CD4-positive, CD25-positive, alpha-beta regulatory T cell (primary cell): Measurements from ENCODE around the gene SSC5D. TPM values are rescaled to one million over a fixed set of nuclear protein-coding genes. Genes with fewer than 3 reads are reported as not detected.
A peak's percentile ranks its signal among the peaks of the same experiment; 100 is the strongest.

Source experiments
- ATAC-seq, 2 donors: fragments of 150-1000 bp; cut with Tn5 transposase; one replicate each; pipeline ENCODE4 v1.10.0; 2021; ENCODE audit warnings: low read depth in 2 of 2, moderate number of reproducible peaks in 2 of 2, moderate library complexity in 1 of 2
- DNase-seq, 3 donors: peaks; one replicate each; pipeline versions ENCODE4 v3.0.0 to v3.0.0-alpha.2; 2012 to 2022; ENCODE audit warnings: mixed read lengths in 1 of 3
- H3K27ac ChIP-seq: one replicate; pipeline ENCODE4 v1.7.0; 2013; ENCODE audit warnings: mild to moderate bottlenecking, low read length; ENCODE audit not compliant: insufficient read depth, poor library complexity, severe bottlenecking
- H3K27me3 ChIP-seq: one replicate; pipeline ENCODE4 v1.7.0; 2013; ENCODE audit warnings: low read length; ENCODE audit not compliant: control insufficient read depth, insufficient read depth
- H3K36me3 ChIP-seq: one replicate; pipeline ENCODE4 v1.7.0; 2013; ENCODE audit warnings: mild to moderate bottlenecking, low read length, moderate library complexity; ENCODE audit not compliant: control insufficient read depth, insufficient read depth
- H3K4me1 ChIP-seq: 2 replicates; pipeline ENCODE4 v1.7.0; 2013; ENCODE audit warnings: mild to moderate bottlenecking, low read length; ENCODE audit not compliant: insufficient read depth, control insufficient read depth, poor library complexity, severe bottlenecking
- H3K4me3 ChIP-seq: one replicate; pipeline ENCODE4 v1.7.0; 2013; ENCODE audit warnings: low read depth, mild to moderate bottlenecking, low read length, moderate library complexity
- H3K9me3 ChIP-seq, 2 experiments: 1 replicate in 1 of 2; 2 replicates in 1 of 2; pipeline ENCODE4 v1.7.0; 2013; ENCODE audit warnings: low read length in 2 of 2, mild to moderate bottlenecking in 1 of 2, moderate library complexity in 1 of 2; ENCODE audit not compliant: control insufficient read depth in 2 of 2
- H3K27ac Mint-ChIP-seq, 3 donors: one replicate each; pipeline ENCODE4 v1.8.0; 2020 to 2022; ENCODE audit warnings: mild to moderate bottlenecking in 3 of 3, mixed read lengths in 3 of 3, moderate library complexity in 2 of 3
- H3K27me3 Mint-ChIP-seq: one replicate; pipeline ENCODE4 v1.8.0; 2022; ENCODE audit warnings: mild to moderate bottlenecking, mixed read lengths
- H3K36me3 Mint-ChIP-seq: one replicate; pipeline ENCODE4 v1.8.0; 2020; ENCODE audit warnings: mixed read lengths
- H3K4me1 Mint-ChIP-seq, 4 donors: one replicate each; pipeline ENCODE4 v1.8.0; 2020 to 2022; ENCODE audit warnings: mixed read lengths in 4 of 4, mild to moderate bottlenecking in 1 of 4
- H3K4me3 Mint-ChIP-seq, 4 donors: one replicate each; pipeline ENCODE4 v1.8.0; 2020 to 2022; ENCODE audit warnings: mild to moderate bottlenecking in 4 of 4, mixed read lengths in 4 of 4, moderate library complexity in 3 of 4
- H3K9me3 Mint-ChIP-seq, 7 donors: one replicate each; pipeline ENCODE4 v1.8.0; 2020 to 2022; ENCODE audit warnings: mixed read lengths in 7 of 7, mild to moderate bottlenecking in 3 of 7, moderate library complexity in 2 of 7
- polyA plus RNA-seq, 4 donors: library from polyadenylated mRNA; unstranded; fragments of 300-500 nt; fragmentation: Illumina TruSeq; gene quantifications; one replicate each; pipeline ENCODE4 v1.2.3, GENCODE V29; 2021
- total RNA-seq: library from RNA; stranded (reverse); gene quantifications from one replicate; pipeline ENCODE4 v1.2.3, GENCODE V29; 2022

Gene SSC5D
- total and polyA plus RNA-seq, 5 donors from 2014 or later, result 0.27 TPM; not detected in 4

DNA sequence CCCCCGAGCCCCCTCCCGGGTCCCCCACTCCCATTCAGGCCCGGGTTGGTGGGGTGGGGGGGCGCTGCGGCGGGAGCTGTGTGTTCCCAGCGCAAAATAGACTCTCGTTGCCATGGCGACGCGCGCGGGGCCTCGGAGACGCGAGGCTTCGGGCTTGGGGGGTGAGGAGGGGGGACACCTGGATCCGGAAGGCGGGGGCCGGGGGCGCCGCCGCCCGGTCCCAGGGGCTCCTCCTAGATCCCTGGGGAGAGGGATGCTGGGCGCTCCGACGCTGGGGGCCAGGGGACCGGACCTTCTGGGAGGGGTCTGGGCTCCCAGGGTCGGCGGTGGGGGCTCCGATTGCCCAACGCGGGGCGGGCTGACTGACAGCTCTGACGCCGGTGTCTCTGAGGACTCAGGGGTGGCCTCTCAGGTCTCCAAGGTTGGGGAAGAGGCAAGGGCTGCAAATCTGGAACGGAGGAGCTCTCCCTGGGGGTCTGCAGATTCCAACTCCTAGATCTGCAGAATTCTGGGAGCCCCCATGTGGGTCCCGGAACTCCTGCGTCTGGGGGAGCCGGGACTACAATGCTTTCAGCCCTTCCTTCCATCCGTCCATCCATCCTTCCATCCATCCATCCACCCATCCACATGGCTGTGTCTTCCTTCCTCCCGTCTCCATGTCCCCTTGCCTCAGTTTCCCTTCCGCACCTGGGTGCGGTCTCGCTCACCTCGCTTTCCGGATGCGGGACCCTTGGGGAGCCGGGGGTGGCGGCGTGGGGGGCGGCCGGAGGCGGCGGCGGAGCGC, 36.1 kb upstream of the SSC5D start:
- DNase-seq (peak in 1 of 3 donors; percentile 23), ATAC-seq (no peak)
- Mint-ChIP-seq H3K9me3 (peaks cover 0 to 2% (median 0%) of the 10 kb centered on the region in 7 donors), H3K27ac (no peak overlapping the region), H3K27me3 (peaks cover 27% of the 10 kb centered on the region), H3K4me3 (peak overlapping the region in 3 of 4 donors; percentile 27 to 70 (median 35)), H3K4me1 (peaks cover 0 to 17% (median 9%) of the 10 kb centered on the region in 4 donors), H3K36me3 (peaks cover 12% of the 10 kb centered on the region)
- H3K4me3 ChIP-seq, result no peak overlapping the region
- peaks cover 2% of the 10 kb centered on the region for H3K27me3 ChIP-seq
- no peaks in the 10 kb centered on the region for H3K36me3 ChIP-seq
- H3K9me3 ChIP-seq, result no peaks in the 10 kb centered on the region
- H3K4me1 ChIP-seq, result peaks cover 16% of the 10 kb centered on the region
- no peak overlapping the region for H3K27ac ChIP-seq

- Histone ChIP-seq H3K4me1 (peaks cover 16% of the 10 kb centered on the region), H3K27ac (no peak overlapping the region), H3K27me3 (peaks cover 2% of the 10 kb centered on the region), H3K9me3 (no peaks in the 10 kb centered on the region), H3K4me3 (no peak overlapping the region), H3K36me3 (no peaks in the 10 kb centered on the region)
- Mint-ChIP-seq H3K4me1 (peaks cover 0 to 17% (median 9%) of the 10 kb centered on the region in 4 donors), H3K27me3 (peaks cover 27% of the 10 kb centered on the region), H3K9me3 (peaks cover 0 to 2% (median 0%) of the 10 kb centered on the region in 7 donors), H3K27ac (no peak overlapping the region), H3K36me3 (peaks cover 12% of the 10 kb centered on the region), H3K4me3 (peak overlapping the region in 1 of 4 donors; percentile 21)
- DNase-seq, result peak in 2 of 3 donors; percentile 12 to 52
- ATAC-seq, result no peak
These were observed 35.4 kb upstream of the SSC5D start for GRCh38 chr19:55452749-55453346.

DNA sequence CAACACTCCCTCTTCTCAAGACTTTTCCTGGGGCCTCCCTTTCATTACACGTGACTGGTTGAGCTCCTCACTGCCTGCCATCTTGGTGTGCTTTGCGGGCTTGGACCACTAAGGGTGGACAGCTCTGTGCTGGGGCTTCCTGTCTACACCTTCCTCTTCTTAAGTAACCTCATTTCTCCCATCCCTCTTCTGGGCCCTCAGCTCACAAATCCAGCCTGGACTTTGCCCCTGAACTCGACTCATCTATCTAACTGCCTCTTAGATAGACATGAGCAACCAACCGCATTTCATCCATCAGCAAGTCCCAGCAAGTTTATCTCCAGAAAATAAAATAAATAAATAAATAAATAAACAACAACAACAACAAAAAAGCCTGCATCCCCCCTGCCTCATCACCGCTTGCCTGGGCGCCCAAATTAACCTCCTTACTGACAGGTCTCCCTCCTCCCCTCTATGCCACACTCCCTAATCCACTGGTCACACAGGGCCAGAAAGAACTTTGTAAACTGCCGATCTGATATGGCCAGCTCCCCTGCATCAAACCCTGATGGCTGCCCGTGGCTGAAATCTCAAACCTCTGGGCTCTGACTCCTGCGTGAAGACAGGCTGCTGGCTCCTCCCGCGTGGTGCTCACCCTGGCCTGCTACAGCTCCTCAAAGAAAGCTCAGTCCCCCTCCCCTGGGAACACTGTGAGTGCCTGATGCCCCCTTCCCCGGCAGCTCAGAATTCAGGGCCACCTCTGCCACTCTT, 34.5 kb upstream of the SSC5D start:
- H3K9me3 ChIP-seq, result no peaks in the 10 kb centered on the region
- peaks cover 0 to 2% (median 0%) of the 10 kb centered on the region in 7 donors for H3K9me3 Mint-ChIP-seq
- H3K4me1 ChIP-seq, result peaks cover 16% of the 10 kb centered on the region
- H3K4me3 Mint-ChIP-seq, result peak overlapping the region in 3 of 4 donors; percentile 23 to 66 (median 39)
- ATAC-seq (no peak), DNase-seq (no peak)
- H3K27ac Mint-ChIP-seq, result no peak overlapping the region
- H3K27me3 ChIP-seq, result peaks cover 2% of the 10 kb centered on the region
- no peak overlapping the region for H3K4me3 ChIP-seq
- no peak overlapping the region for H3K27ac ChIP-seq
- no peaks in the 10 kb centered on the region for H3K36me3 ChIP-seq
- peaks cover 0 to 17% (median 9%) of the 10 kb centered on the region in 4 donors for H3K4me1 Mint-ChIP-seq
- peaks cover 12% of the 10 kb centered on the region for H3K36me3 Mint-ChIP-seq
- peaks cover 27% of the 10 kb centered on the region for H3K27me3 Mint-ChIP-seq

DNA sequence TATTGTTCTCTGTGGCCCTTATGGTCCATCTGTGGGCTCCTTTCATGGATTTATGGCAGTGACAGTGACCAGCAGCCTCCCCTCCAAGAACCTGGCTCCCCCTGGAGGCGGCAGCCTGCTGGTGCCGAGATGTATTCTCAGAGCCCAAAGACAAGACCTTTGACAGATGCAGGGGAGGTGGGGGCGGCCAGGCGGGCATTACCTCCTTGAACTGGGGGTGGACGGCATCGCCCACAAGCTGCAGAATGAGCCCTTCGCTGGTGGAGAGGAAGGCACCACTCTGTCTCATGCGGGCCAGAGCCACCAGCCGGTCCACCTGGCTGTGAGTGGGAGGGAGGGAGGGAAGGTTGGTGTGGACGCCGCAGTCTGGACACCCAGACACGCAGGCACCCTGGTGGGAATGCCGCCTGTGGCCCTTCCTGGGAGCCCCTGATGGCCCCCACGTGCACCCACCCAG, 33.4 kb upstream of the SSC5D start:
- H3K27ac Mint-ChIP-seq, result no peak overlapping the region
- Histone ChIP-seq H3K4me3 (no peak overlapping the region), H3K4me1 (peaks cover 16% of the 10 kb centered on the region), H3K27me3 (peaks cover 2% of the 10 kb centered on the region), H3K9me3 (no peaks in the 10 kb centered on the region), H3K36me3 (no peaks in the 10 kb centered on the region), H3K27ac (no peak overlapping the region)
- peaks cover 12% of the 10 kb centered on the region for H3K36me3 Mint-ChIP-seq
- DNase-seq, result peak; percentile 21 to 56 (median 27)
- H3K27me3 Mint-ChIP-seq, result peaks cover 27% of the 10 kb centered on the region
- ATAC-seq, result peak in 1 of 2 donors; percentile 27
- peaks cover 0 to 19% (median 9%) of the 10 kb centered on the region in 4 donors for H3K4me1 Mint-ChIP-seq
- peaks cover 0 to 2% (median 0%) of the 10 kb centered on the region in 7 donors for H3K9me3 Mint-ChIP-seq
- H3K4me3 Mint-ChIP-seq, result no peak overlapping the region

- Histone ChIP-seq H3K27me3 (peaks cover 2% of the 10 kb centered on the region), H3K4me3 (no peak overlapping the region), H3K9me3 (no peaks in the 10 kb centered on the region), H3K4me1 (peaks cover 19% of the 10 kb centered on the region), H3K36me3 (no peaks in the 10 kb centered on the region), H3K27ac (no peak overlapping the region)
- Mint-ChIP-seq H3K27ac (no peak overlapping the region), H3K27me3 (peaks cover 23% of the 10 kb centered on the region), H3K9me3 (peaks cover 0 to 2% (median 0%) of the 10 kb centered on the region in 7 donors), H3K4me3 (peak overlapping the region in 1 of 4 donors; percentile 2), H3K4me1 (peaks cover 0 to 28% (median 12%) of the 10 kb centered on the region in 4 donors), H3K36me3 (peaks cover 12% of the 10 kb centered on the region)
- ATAC-seq (no peak), DNase-seq (no peak)
These were observed 32.5 kb upstream of the SSC5D start for GRCh38 chr19:55455576-55456235.

- Histone ChIP-seq H3K36me3 (no peaks in the 10 kb centered on the region), H3K9me3 (no peaks in the 10 kb centered on the region), H3K4me3 (no peak overlapping the region), H3K27ac (no peak overlapping the region), H3K4me1 (peaks cover 25% of the 10 kb centered on the region), H3K27me3 (peaks cover 2% of the 10 kb centered on the region)
- Mint-ChIP-seq H3K27ac (peak overlapping the region in 1 of 3 donors; percentile 51), H3K36me3 (peaks cover 12% of the 10 kb centered on the region), H3K9me3 (peaks cover 0 to 2% (median 0%) of the 10 kb centered on the region in 7 donors), H3K4me1 (peaks cover 0 to 31% (median 12%) of the 10 kb centered on the region in 4 donors), H3K27me3 (peaks cover 20% of the 10 kb centered on the region), H3K4me3 (peak overlapping the region in 1 of 4 donors; percentile 70)
- ATAC-seq (no peak), DNase-seq (no peak)
These were observed 31.9 kb upstream of the SSC5D start for GRCh38 chr19:55456347-55456746.
